Testis (tissue), 2 donors: Measurements from ENCODE around the gene NPC1L1.

ENCODE experiments used
- POLR2A ChIP-seq: fragments of 450-650 bp; IDR thresholded peaks from one replicate; pipeline ENCODE4 v1.6.1; 2017; ENCODE audit warnings: antibody characterized with exemption, mild to moderate bottlenecking, moderate library complexity
- TF ChIP-seq, protein P1 (sequence below), 3 experiments: fragments of 450-650 bp in 2 of 3; fragments of 200-600 bp in 1 of 3; sonication (generic) in 1 of 3; IDR thresholded peaks; one replicate each; pipeline ENCODE4 v1.5.1; 2016 to 2019; ENCODE audit warnings: antibody characterized with exemption in 3 of 3, mild to moderate bottlenecking in 2 of 3, moderate library complexity in 1 of 3

DNA sequence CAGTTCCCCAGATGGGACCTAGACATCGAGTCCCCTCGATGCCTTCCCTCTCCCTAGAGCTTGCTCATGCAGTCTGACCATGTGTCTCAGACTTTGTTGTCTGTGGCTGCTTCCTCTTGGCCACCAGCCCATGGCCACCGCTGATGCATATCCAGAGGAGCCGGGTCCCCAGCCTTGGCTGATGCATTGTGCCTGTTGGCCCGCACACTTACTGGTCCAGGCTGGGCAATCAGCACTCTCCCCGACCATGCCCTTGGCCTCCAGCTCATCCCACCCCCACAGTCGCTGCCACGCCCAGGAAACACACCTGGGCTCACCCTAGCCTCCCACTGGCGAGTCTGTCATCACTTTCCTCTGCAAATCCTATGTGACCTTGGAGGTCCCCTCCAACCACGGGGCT lies 10.1 kb downstream of the NPC1L1 start:
- TF ChIP-seq, protein P1, sequence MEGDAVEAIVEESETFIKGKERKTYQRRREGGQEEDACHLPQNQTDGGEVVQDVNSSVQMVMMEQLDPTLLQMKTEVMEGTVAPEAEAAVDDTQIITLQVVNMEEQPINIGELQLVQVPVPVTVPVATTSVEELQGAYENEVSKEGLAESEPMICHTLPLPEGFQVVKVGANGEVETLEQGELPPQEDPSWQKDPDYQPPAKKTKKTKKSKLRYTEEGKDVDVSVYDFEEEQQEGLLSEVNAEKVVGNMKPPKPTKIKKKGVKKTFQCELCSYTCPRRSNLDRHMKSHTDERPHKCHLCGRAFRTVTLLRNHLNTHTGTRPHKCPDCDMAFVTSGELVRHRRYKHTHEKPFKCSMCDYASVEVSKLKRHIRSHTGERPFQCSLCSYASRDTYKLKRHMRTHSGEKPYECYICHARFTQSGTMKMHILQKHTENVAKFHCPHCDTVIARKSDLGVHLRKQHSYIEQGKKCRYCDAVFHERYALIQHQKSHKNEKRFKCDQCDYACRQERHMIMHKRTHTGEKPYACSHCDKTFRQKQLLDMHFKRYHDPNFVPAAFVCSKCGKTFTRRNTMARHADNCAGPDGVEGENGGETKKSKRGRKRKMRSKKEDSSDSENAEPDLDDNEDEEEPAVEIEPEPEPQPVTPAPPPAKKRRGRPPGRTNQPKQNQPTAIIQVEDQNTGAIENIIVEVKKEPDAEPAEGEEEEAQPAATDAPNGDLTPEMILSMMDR (IDR thresholded peaks at IDR 0.05), result no peak
- TF ChIP-seq POLR2A, result no peak
